Kidney (tissue), 14 donors: ENCODE results near the gene EML5. TPM values are rescaled to one million over a fixed set of nuclear protein-coding genes. Genes with fewer than 3 reads are reported as not detected.

Source experiments
- DNase-seq, 5 donors: peaks; one replicate each; pipeline ENCODE4 v3.0.0-alpha.2; 2013 to 2020
- FAIRE-seq: peaks from 2 replicates; lab custom pipeline; 2012; peaks lifted over from hg19 to GRCh38; lab: Jason Lieb, UNC
- H3K27ac ChIP-seq, 2 donors: one replicate each; pipeline ENCODE4 v1.7.0; 2013; ENCODE audit warnings: low read depth in 2 of 2, low read length in 2 of 2, inconsistent platforms in 1 of 2
- H3K27me3 ChIP-seq: one replicate; pipeline ENCODE4 v1.7.1; 2013; ENCODE audit warnings: low read length, inconsistent platforms; ENCODE audit not compliant: control insufficient read depth, insufficient read depth
- H3K36me3 ChIP-seq, 3 donors: one replicate each; pipeline versions ENCODE4 v1.7.0 to v1.7.1; 2013; ENCODE audit warnings: low read length in 3 of 3, control low read depth in 1 of 3, inconsistent platforms in 1 of 3; ENCODE audit not compliant: insufficient read depth in 3 of 3, control insufficient read depth in 2 of 3
- H3K4me1 ChIP-seq, 3 donors: one replicate each; pipeline versions ENCODE4 v1.7.0 to v1.7.1; 2013; ENCODE audit warnings: low read length in 3 of 3, inconsistent platforms in 1 of 3, low read depth in 1 of 3; ENCODE audit not compliant: control insufficient read depth in 2 of 3, insufficient read depth in 2 of 3
- H3K4me3 ChIP-seq, 3 donors: one replicate each; pipeline versions ENCODE4 v1.7.0 to v1.8.1; 2013; ENCODE audit warnings: low read length in 3 of 3, control low read depth in 1 of 3, inconsistent platforms in 1 of 3
- H3K9ac ChIP-seq, 3 donors: one replicate each; pipeline versions ENCODE4 v1.7.0 to v1.7.1; 2013; ENCODE audit warnings: low read length in 3 of 3, control low read depth in 1 of 3, inconsistent platforms in 1 of 3
- H3K9me3 ChIP-seq, 3 donors: one replicate each; pipeline versions ENCODE4 v1.7.0 to v1.7.1; 2013; ENCODE audit warnings: low read length in 3 of 3, control low read depth in 1 of 3, inconsistent platforms in 1 of 3; ENCODE audit not compliant: control insufficient read depth in 2 of 3, insufficient read depth in 1 of 3
- intact Hi-C: fragments of 100-400 bp; cut with DNase I; formaldehyde crosslinking; loops from one replicate; pipeline ENCODE4 v1.11.1; 2022
- polyA plus RNA-seq: library from polyadenylated mRNA; stranded (reverse); fragments of 350-450 nt; fragmentation: Illumina TruSeq; extraction: RNeasy Lipid Tissue Mini Kit (QIAGEN cat#74804); gene quantifications from one replicate; pipeline ENCODE4 v1.2.3, GENCODE V29; 2014; ENCODE audit warnings: low read depth, low replicate concordance; ENCODE audit not compliant: insufficient read depth
- total RNA-seq: library from RNA; stranded (reverse); fragmentation: NEBNext Ultra II Directional; extraction: Animal tissue kit (Norgen Biotek cat#: 25700); gene quantifications from one replicate; pipeline ENCODE4 v1.2.1, GENCODE V29; 2021
- TF ChIP-seq, protein P1 (sequence below): IDR thresholded peaks from 3 replicates; pipeline ENCODE4 v1.5.1; 2012; ENCODE audit warnings: mild to moderate bottlenecking, moderate library complexity, borderline replicate concordance; ENCODE audit not compliant: insufficient read depth; ENCODE audit errors: extremely low read depth
- donor health status: control.
- donor health status: control.
- donor health status: control.
- donor health status: control.
- donor health status: control.
- donor health status: DM: yes; HTN: yes; CAD: no.
- donor health status: Normal renal cell carcinoma (clear cell type).

Gene EML5
- total and polyA plus RNA-seq, 2 donors from 2014 or later = 0.26 to 2.8 TPM

DNA sequence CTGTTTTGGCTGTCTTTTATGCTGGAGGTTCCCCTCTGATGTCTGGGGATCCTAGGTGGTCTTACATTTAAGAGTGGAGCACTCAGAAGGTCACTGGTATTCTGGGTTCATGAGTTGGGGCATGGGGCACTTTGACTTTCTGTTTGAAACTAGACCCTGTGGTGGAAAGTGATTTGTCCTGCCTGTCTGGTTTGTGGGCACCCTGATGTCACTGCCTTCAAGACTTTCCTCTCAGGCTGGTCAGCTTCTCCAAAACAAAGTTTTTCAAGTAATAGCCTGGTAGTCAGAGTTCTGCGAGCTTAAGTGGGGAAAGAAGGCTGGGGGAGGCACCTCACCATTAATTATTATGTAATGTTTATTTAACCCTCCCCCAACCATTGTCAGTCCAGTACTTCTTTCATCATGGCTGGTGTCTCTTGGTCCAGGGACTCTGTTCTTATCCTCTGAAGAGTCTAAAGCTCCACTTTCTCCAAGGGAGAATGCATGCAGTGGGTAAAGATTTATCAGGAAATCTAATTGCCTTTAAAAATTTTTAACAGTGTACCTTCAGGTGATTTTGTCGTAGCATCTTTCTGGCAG, 194.6 kb downstream of the EML5 start:
- FAIRE-seq = no peak
- H3K36me3 ChIP-seq = peaks cover 15 to 54% (median 37%) of the 10 kb centered on the region in 3 donors
- no peak overlapping the region for H3K4me3 ChIP-seq
- no peak overlapping the region for H3K9ac ChIP-seq
- no peaks in the 10 kb centered on the region for H3K9me3 ChIP-seq
- H3K27me3 ChIP-seq = no peaks in the 10 kb centered on the region
- peak in 2 of 5 donors; percentile 19 to 24 for DNase-seq
- intact Hi-C loops = no loop called here
- H3K27ac ChIP-seq = no peak overlapping the region
- no peaks in the 10 kb centered on the region for H3K4me1 ChIP-seq
- TF ChIP-seq, protein P1, sequence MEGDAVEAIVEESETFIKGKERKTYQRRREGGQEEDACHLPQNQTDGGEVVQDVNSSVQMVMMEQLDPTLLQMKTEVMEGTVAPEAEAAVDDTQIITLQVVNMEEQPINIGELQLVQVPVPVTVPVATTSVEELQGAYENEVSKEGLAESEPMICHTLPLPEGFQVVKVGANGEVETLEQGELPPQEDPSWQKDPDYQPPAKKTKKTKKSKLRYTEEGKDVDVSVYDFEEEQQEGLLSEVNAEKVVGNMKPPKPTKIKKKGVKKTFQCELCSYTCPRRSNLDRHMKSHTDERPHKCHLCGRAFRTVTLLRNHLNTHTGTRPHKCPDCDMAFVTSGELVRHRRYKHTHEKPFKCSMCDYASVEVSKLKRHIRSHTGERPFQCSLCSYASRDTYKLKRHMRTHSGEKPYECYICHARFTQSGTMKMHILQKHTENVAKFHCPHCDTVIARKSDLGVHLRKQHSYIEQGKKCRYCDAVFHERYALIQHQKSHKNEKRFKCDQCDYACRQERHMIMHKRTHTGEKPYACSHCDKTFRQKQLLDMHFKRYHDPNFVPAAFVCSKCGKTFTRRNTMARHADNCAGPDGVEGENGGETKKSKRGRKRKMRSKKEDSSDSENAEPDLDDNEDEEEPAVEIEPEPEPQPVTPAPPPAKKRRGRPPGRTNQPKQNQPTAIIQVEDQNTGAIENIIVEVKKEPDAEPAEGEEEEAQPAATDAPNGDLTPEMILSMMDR = no peak

DNA sequence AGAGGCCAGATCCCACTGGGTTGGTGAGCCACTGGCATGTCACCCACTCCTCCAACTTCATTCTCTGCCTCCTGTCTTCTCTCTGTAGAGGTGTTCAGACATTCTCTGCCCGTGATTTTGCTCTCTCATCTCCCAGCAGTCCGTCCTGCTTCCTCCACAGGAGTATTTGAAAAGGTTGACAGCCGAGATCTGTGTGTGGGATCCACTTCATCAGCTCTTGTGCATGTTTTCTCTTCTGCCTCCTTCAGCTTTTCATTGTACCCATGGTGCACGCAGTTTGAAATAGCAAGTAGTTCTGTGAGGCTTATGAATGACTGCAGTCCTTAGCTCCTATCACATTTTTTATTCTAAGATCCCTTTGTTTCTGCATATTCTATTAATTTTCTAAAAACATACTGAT, 195.2 kb downstream of the EML5 start:
- H3K4me1 ChIP-seq = no peaks in the 10 kb centered on the region
- no peak overlapping the region for H3K4me3 ChIP-seq
- H3K9me3 ChIP-seq = no peaks in the 10 kb centered on the region
- H3K27ac ChIP-seq = no peak overlapping the region
- DNase-seq (no peak), FAIRE-seq (no peak)
- H3K27me3 ChIP-seq = no peaks in the 10 kb centered on the region
- intact Hi-C loops = no loop called here
- TF ChIP-seq, protein P1 = no peak
- H3K9ac ChIP-seq = no peak overlapping the region
- peaks cover 12 to 48% (median 32%) of the 10 kb centered on the region in 3 donors for H3K36me3 ChIP-seq

GRCh38 chr14:88597038-88597437, 195.7 kb downstream of the EML5 start:
- FAIRE-seq (no peak), DNase-seq (no peak)

More at GRCh38 chr14:88597038-88597437, 195.7 kb downstream of the EML5 start:
- no peaks in the 10 kb centered on the region for H3K27me3 ChIP-seq
- peaks cover 10 to 46% (median 29%) of the 10 kb centered on the region in 3 donors for H3K36me3 ChIP-seq
- H3K27ac ChIP-seq = no peak overlapping the region
- H3K4me1 ChIP-seq = no peaks in the 10 kb centered on the region
- TF ChIP-seq, protein P1 = no peak
- H3K9ac ChIP-seq = no peak overlapping the region
- intact Hi-C loops = no loop called here
- no peak overlapping the region for H3K4me3 ChIP-seq
- H3K9me3 ChIP-seq = no peaks in the 10 kb centered on the region
